Right atrium auricular region (tissue), 2 donors: ENCODE data around the gene GRIA4. TPM values are rescaled to one million over a fixed set of nuclear protein-coding genes. Genes with fewer than 3 reads are reported as not detected.

Source experiments
- DNase-seq: peaks from one replicate; pipeline ENCODE4 v3.0.0-alpha.2; 2019; ENCODE audit warnings: low spot score
- H3K27ac ChIP-seq, 2 donors: fragments of 200-600 bp; sonication (generic); 1 replicate in 1 of 2; 2 replicates in 1 of 2; pipeline ENCODE4 v1.5.1; 2016 to 2019
- H3K27me3 ChIP-seq, 2 donors: fragments of 200-600 bp; sonication (generic); one replicate each; pipeline versions ENCODE4 v1.5.1 to v1.6.0; 2017 to 2019
- H3K36me3 ChIP-seq: fragments of 200-600 bp; sonication (generic); one replicate; pipeline ENCODE4 v1.5.1; 2016
- H3K4me1 ChIP-seq, 2 donors: fragments of 200-600 bp; sonication (generic); one replicate each; pipeline versions ENCODE4 v1.5.1 to v1.6.0; 2017 to 2019
- H3K4me3 ChIP-seq, 2 donors: fragments of 200-600 bp; sonication (generic); 1 replicate in 1 of 2; 2 replicates in 1 of 2; pipeline ENCODE4 v1.5.1; 2017 to 2019; ENCODE audit warnings: mild to moderate bottlenecking in 1 of 2, moderate library complexity in 1 of 2
- H3K9me3 ChIP-seq, 2 donors: fragments of 200-600 bp; sonication (generic); one replicate each; pipeline ENCODE4 v1.5.1; 2019
- total RNA-seq, 2 donors: library from RNA; depleted of rRNA; stranded (reverse); fragments of >200 nt; gene quantifications; one replicate each; pipeline ENCODE4 v1.1.0, GENCODE V29; 2016
- TF ChIP-seq, protein P1 (sequence below), 2 donors: fragments of 200-600 bp; sonication (generic); IDR thresholded peaks; one replicate each; pipeline ENCODE4 v1.5.1; 2019; ENCODE audit warnings: antibody characterized with exemption in 2 of 2

The GRIA4 gene
- total RNA-seq, 2 donors from 2014 or later: not detected

DNA sequence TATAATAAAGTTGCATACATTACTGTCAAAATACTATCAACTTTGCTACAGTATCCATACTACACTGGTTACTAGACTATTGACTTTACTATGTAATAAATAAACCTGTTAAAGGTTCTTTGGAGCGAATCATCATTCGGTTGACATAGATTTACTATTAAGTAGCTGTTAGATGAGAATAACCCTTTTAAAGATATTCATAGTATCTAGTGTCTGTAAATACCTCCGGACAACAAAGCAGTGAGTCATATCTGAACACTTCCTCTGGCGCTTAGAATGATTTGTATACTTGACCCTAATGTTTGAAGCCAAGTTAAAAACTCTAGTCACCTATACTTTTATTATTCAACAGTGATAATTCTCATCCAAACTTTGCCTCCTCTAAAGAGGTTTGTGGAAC, 327.5 kb downstream of the GRIA4 start:
- TF ChIP-seq, protein P1, sequence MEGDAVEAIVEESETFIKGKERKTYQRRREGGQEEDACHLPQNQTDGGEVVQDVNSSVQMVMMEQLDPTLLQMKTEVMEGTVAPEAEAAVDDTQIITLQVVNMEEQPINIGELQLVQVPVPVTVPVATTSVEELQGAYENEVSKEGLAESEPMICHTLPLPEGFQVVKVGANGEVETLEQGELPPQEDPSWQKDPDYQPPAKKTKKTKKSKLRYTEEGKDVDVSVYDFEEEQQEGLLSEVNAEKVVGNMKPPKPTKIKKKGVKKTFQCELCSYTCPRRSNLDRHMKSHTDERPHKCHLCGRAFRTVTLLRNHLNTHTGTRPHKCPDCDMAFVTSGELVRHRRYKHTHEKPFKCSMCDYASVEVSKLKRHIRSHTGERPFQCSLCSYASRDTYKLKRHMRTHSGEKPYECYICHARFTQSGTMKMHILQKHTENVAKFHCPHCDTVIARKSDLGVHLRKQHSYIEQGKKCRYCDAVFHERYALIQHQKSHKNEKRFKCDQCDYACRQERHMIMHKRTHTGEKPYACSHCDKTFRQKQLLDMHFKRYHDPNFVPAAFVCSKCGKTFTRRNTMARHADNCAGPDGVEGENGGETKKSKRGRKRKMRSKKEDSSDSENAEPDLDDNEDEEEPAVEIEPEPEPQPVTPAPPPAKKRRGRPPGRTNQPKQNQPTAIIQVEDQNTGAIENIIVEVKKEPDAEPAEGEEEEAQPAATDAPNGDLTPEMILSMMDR (IDR thresholded peaks at IDR 0.05): no peak
- H3K27me3 ChIP-seq: no peaks in the 10 kb centered on the region
- no peak overlapping the region for H3K27ac ChIP-seq
- H3K9me3 ChIP-seq: no peaks in the 10 kb centered on the region
- H3K36me3 ChIP-seq: no peaks in the 10 kb centered on the region
- H3K4me1 ChIP-seq: no peaks in the 10 kb centered on the region
- H3K4me3 ChIP-seq: no peak overlapping the region
- no peak for DNase-seq

DNA sequence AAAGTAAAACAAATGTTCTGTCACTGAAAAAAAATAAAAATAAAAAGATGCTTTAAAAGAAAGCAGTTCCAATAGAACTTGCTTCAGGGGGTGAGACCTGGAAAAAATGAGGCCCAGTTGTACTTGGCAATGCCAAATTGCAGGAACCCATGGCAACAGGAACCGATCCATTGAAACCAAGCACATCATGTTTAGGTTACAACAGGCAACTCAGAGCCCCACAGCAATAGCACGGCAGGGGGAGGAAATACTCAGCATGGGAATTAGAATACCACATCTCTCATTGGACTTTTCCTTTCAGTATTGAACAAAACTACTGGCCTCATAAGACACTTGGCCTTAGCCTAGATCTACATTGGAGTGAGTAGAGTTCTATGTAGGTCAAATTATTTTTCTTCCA, 327.9 kb downstream of the GRIA4 start:
- no peaks in the 10 kb centered on the region for H3K36me3 ChIP-seq
- no peaks in the 10 kb centered on the region for H3K9me3 ChIP-seq
- TF ChIP-seq, protein P1 (IDR thresholded peaks at IDR 0.05): no peak
- DNase-seq: no peak
- no peaks in the 10 kb centered on the region for H3K27me3 ChIP-seq
- H3K4me1 ChIP-seq: no peaks in the 10 kb centered on the region
- no peak overlapping the region for H3K4me3 ChIP-seq
- no peak overlapping the region for H3K27ac ChIP-seq

DNA sequence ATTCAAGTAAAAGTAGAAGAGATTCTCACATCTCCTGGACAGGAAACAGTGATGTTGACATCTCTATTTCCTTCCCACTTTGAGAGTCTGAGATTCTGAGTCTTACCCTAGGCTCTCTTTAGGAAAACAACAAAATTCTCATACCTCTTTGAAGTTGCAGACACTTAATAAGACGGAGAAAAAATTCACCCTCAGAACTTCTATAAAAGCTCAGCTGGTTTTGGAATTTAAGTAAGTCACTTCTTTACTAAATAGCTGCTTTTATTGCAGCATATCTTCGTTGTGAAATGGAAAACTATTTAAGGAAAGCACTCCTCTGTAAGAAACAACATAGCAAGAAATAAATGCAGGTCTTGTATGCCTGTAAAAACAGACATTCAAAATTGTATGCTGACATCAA, 333.0 kb downstream of the GRIA4 start:
- Histone ChIP-seq H3K36me3 (no peaks in the 10 kb centered on the region), H3K9me3 (no peaks in the 10 kb centered on the region), H3K4me1 (no peaks in the 10 kb centered on the region), H3K27ac (no peak overlapping the region), H3K4me3 (no peak overlapping the region), H3K27me3 (no peaks in the 10 kb centered on the region)
- TF ChIP-seq, protein P1 (IDR thresholded peaks at IDR 0.05): no peak
- no peak for DNase-seq

DNA sequence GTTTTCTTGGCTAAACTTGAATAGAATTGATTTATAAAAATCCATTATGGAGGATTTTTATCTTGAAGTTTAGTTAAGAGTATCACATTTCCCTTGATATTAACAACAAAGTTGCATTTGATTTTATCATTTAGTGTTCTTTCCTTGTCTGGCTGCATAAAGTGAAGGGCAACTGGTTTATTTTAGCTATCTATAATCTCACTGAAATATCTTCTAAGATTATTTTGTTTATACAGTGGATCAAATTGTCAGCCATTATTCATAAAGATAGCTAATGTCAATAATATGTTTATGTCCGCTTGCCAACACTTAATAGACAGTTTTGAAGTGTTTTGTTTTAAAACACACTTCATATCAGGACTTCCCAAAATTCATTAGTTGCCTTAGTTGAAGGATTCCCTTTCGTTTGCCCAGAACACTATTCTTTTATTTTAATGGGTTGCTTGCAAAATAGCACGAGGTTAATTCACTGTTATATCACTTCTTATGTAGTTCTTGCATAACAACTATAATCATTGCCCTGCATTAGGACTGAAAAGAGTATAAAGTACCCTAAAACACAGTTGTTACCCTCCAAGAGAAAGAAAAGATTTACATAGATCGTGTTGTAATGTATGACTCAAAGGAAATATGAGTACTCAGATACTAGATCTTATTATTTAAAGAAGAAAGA, 339.2 kb downstream of the GRIA4 start:
- Histone ChIP-seq H3K27me3 (no peaks in the 10 kb centered on the region), H3K4me3 (no peak overlapping the region), H3K36me3 (no peaks in the 10 kb centered on the region), H3K9me3 (no peaks in the 10 kb centered on the region), H3K27ac (no peak overlapping the region), H3K4me1 (no peaks in the 10 kb centered on the region)
- DNase-seq: no peak
- TF ChIP-seq, protein P1 (IDR thresholded peaks at IDR 0.05): no peak

DNA sequence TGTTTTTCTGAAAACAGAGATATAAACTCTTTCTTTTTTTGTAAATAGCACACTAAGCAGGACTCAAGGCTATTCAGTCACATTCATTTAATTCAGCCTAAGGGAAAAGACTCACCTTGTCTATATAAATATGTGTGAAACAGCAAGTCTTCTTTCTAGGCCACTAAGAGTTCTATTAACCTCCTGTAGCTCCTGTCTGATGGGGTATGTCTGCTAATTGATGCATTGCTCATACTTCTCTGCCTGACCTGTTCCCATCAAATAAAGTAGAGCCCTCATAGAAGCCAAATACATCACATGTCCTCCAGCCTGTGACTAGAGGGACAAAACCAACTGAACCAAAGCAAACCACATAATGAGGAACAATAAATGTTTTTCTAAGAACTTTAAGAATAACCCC, 344.0 kb downstream of the GRIA4 start:
- H3K27ac ChIP-seq: no peak overlapping the region
- TF ChIP-seq, protein P1 (IDR thresholded peaks at IDR 0.05): no peak
- H3K4me3 ChIP-seq: no peak overlapping the region
- DNase-seq: no peak
- H3K4me1 ChIP-seq: no peaks in the 10 kb centered on the region
- no peaks in the 10 kb centered on the region for H3K9me3 ChIP-seq
- no peaks in the 10 kb centered on the region for H3K27me3 ChIP-seq
- H3K36me3 ChIP-seq: no peaks in the 10 kb centered on the region
